Caki2 (cell line): ENCODE data around the gene THUMPD1. TPM values are rescaled to one million over a fixed set of nuclear protein-coding genes. Genes with fewer than 3 reads are reported as not detected.
"Not testable (repeated sequence)": the region's sequence is repeated elsewhere in the genome, so short reads cannot be mapped to it uniquely, and the experiment has no call there.

Source experiments
- DNase-seq: peaks from one replicate; pipeline ENCODE4 v3.0.0-alpha.2; 2015; ENCODE audit warnings: low read depth
- in situ Hi-C: cut with HindIII; loops from 2 replicates; pipeline ENCODE4 v1.10.0; 2016; ENCODE audit warnings: low sequenced_read_pairs, low pct_unique_long_range_greater_than_20kb, mixed read lengths
- total RNA-seq: library from RNA; depleted of rRNA; stranded (reverse); fragments of >200 nt; shearing (Covaris generic); gene quantifications from 2 replicates; pipeline ENCODE4 v1.2.3, GENCODE V29; 2014; ENCODE audit warnings: low replicate concordance; rRNA removed

Gene THUMPD1
- 26.5 and 54.0 TPM in 2 replicates for total RNA-seq

- DNase-seq: peak; percentile 92
- in situ Hi-C loops: no loop called here
Observed at GRCh38 chr16:20741554-20742285, at the start of gene THUMPD1. Gene THUMPD1 (minus strand): TSS chr16:20741818. CDS start chr16:20741739, 79 bp downstream.

DNA sequence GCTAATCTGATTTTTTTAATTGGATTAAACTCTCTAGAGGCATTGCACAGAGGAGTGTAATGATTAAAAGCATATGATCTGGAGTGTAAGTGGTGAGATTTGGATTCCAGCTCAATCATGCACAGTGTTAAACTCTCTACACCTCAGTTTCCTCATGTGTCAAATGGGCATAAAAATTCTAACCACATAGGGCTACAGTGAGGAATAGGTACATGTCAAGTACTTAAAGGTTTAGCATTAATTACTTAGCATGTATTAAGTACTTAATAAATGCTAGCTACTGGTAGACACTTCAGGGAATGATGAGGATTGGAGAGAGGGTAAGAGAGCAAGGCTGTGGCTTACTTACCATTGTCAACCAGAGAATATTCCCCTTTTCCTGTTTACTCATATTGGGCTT lies 47.5 kb upstream of the THUMPD1 start:
- in situ Hi-C loops: no loop called here
- no peak for DNase-seq

GRCh38 chr16:20784204-20784603 lies 42.6 kb upstream of the THUMPD1 start:
- DNase-seq: no peak
- in situ Hi-C loops: no loop called here

GRCh38 chr16:20782470-20782869 lies 40.9 kb upstream of the THUMPD1 start:
- no peak for DNase-seq
- in situ Hi-C loops: no loop called here

GRCh38 chr16:20781697-20782096 lies 40.1 kb upstream of the THUMPD1 start:
- no peak for DNase-seq
- in situ Hi-C loops: no loop called here

GRCh38 chr16:20774703-20775362 lies 33.2 kb upstream of the THUMPD1 start:
- DNase-seq: peak; percentile 38
- in situ Hi-C loops: no loop called here

GRCh38 chr16:20773679-20774078 lies 32.1 kb upstream of the THUMPD1 start:
- no peak for DNase-seq
- in situ Hi-C loops: no loop called here

DNA sequence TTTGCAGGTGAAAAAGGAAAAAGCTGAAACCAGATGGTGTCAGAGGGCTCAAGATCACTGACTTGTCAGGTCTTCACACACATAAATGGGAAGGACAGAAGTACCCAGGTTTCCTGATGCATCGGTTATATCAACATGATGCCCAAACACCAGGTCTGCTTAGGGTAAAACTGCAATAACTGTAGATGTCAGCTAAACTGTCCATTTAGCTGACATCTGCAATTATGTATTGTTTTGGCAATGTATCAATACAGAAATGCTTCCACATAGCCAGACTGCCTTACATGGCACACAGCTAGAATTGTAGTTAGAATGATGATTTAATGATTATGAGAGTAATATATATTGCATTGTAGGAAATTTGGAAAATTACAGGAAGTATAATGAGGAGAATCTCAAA lies 27.2 kb upstream of the THUMPD1 start:
- DNase-seq: no peak
- in situ Hi-C loops: no loop called here

DNA sequence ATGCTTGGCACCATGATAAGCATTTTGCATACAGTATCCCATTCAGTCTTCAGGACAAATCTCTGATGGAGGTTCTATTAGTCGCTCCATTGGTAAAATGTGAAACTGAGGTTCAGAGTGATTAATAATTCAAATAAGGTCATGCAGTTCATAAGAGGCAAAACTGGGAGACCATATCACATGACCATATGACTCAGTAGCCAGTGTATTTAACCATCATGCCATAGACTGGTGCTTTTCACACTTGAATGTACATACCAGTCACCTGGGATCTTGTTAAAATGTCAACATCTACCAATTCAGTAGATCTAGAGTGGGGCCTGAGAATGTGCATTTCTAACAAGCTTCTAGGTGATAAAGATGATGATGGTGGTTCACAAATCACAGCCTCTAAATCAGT lies 26.5 kb upstream of the THUMPD1 start:
- in situ Hi-C loops: no loop called here
- peak; percentile 40 for DNase-seq

GRCh38 chr16:20767577-20767976 lies 26.0 kb upstream of the THUMPD1 start:
- in situ Hi-C loops: no loop called here

GRCh38 chr16:20766294-20766693 lies 24.7 kb upstream of the THUMPD1 start:
- DNase-seq: no peak
- in situ Hi-C loops: no loop called here

More at GRCh38 chr16:20767577-20767976, 26.0 kb upstream of the THUMPD1 start:
- no peak for DNase-seq

GRCh38 chr16:20765732-20766131 lies 24.1 kb upstream of the THUMPD1 start:
- DNase-seq: no peak
- in situ Hi-C loops: no loop called here

DNA sequence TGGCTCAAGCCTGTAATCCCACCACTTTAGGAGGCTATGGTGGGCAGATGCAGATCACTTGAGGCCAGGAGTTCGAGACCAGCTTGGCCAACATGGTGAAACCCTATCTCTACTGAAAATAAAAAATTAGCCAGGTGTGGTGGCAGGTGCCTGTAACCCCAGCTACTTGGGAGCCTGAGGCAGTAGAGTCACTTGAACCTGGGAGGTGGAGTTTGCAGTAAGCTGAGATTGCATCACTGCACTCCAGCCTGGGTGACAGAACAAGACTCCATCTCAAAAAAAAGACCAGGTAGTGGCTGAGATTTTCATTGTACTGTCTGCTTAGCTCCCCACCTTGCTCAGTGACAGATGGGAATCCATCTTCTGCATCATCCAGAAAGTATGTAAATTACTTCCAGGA lies 22.8 kb upstream of the THUMPD1 start:
- in situ Hi-C loops, DNase-seq: not testable (repeated sequence)

DNA sequence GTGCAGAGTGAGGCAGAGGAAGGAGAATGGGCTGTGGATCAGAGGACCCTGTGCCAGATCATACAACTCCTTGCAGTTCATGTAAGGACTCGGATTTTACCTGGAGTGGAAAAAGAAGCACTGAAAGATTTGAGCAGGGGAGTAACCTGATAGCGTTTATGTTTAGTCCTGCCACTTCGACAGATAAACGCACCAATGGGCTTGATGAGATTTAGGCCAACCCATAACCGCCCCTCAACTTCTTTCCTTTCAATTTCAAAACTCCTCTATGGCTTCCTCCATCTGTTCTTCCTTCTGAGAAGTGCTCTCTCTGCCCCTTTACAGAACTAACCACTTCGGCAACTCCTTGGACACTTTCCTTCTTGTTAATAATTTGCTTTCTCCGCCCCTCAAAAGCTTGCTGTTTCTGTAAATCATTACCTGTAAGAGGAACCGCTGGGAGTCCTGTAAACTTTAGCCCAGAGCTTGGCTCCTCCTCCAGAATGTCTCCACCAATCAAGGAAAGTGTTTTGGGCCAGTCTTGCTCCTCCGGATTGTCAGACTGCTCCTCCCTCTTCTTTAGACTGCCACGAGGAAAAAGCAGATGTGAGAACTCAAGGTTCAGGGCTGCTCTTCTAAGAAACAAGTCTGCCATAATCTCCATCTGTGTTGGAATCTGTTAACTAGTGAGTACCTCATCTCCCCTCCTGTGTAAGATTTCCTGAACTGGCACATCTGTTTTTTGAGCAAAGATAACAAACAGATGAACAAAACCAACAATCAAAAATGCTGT lies 22.0 kb upstream of the THUMPD1 start, which contains the start of gene ACSM3:
ACSM3 (plus strand) TSS at position 554 of the 772 bp plus-strand sequence. CDS start 6,021 bp downstream, outside the sequence.
- peak; percentile 99 for DNase-seq
- in situ Hi-C loops: no loop called here

- in situ Hi-C loops: no loop called here
Observed at GRCh38 chr16:20762404-20763123, 20.9 kb upstream of the THUMPD1 start.

DNA sequence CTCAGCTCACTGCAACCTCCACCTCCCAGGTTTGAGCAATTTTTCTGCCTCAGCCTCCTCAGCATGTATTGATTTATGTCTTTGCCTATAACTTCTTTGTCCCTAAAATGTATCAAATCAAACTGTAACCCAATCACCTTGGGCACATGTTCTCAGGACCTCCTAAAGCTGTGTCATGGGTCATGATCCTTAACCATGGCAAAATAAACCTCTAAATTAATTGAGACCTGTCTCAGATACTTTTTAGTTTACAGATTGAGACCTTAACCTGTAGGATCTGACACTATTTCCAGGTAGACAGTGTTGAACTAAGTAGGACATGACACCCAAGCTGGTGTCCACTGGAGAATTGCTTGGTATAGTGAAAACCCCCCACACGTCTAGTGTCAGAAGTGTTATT lies 19.6 kb upstream of the THUMPD1 start:
- DNase-seq: no peak
- in situ Hi-C loops: no loop called here

More at GRCh38 chr16:20762404-20763123, 20.9 kb upstream of the THUMPD1 start:
- DNase-seq: no peak

DNA sequence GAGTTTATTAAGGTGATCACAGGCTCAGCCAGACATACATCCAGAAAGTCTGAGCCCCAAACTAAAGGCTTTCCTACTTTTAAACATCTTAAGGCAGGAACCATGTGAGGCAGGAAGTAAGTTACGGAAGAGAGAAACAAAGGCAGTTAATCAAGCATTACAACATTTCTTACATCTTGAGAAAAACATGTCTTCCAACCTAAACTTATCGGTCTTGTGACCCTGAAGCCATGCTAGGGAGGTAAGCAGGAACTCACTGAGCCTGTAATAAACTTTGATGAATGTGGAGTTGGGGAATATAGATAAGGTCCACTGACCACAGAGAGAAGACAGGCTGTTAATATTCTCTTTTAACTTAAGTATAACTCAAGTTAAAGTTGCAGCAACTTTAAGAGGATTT lies 18.7 kb upstream of the THUMPD1 start:
- no peak for DNase-seq
- in situ Hi-C loops: no loop called here

- in situ Hi-C loops, DNase-seq: not testable (repeated sequence)
Observed at GRCh38 chr16:20755799-20756198, 14.2 kb upstream of the THUMPD1 start.
